ENCODE measurements around the gene SH3BGRL. TPM values are rescaled to one million over a fixed set of nuclear protein-coding genes. Genes with fewer than 3 reads are reported as not detected.
"Not testable (repeated sequence)": the region's sequence is repeated elsewhere in the genome, so short reads cannot be mapped to it uniquely, and the experiment has no call there.

The SH3BGRL gene
- total and polyA plus RNA-seq, 9 donors: 88.3 to 257 (median 125) TPM

- Histone ChIP-seq H3K9me3 (no peaks in the 10 kb centered on the region), H3K4me3 (no peak overlapping the region), H3K27me3 (no peaks in the 10 kb centered on the region), H3K27ac (no peak overlapping the region), H3K4me1 (ENCODE audit: insufficient read depth) (no peaks in the 10 kb centered on the region), H3K36me3 (no peaks in the 10 kb centered on the region)
- intact Hi-C loops (cut with DNase I): no loop called here
- 73 to 82% (median 78%) methylated on average over 7 of the region's 7 CpGs for WGBS, 3 donors
- TF ChIP-seq POLR2A (IDR thresholded peaks at IDR 0.05) (no peak), EP300 (IDR thresholded peaks at IDR 0.05) (no peak), CTCF (IDR thresholded peaks at IDR 0.05) (no peak)
- DNase-seq: no peak
Measured at GRCh38 chrX:81308086-81308829, 106.4 kb downstream of the SH3BGRL start.

GRCh38 chrX:81316163-81316562 is 114.3 kb downstream of the SH3BGRL start:
- DNase-seq: no peak
- intact Hi-C loops (cut with DNase I): no loop called here
- 65 to 74% (median 68%) methylated on average over 5 of the region's 5 CpGs for WGBS, 3 donors
- no peak overlapping the region for H3K27ac ChIP-seq
- no peak for TF ChIP-seq CTCF (IDR thresholded peaks at IDR 0.05)
- TF ChIP-seq EP300 (IDR thresholded peaks at IDR 0.05): no peak
- TF ChIP-seq POLR2A (IDR thresholded peaks at IDR 0.05): no peak
- no peaks in the 10 kb centered on the region for H3K36me3 ChIP-seq
- no peaks in the 10 kb centered on the region for H3K4me1 ChIP-seq (ENCODE audit: insufficient read depth)
- H3K4me3 ChIP-seq: no peak overlapping the region
- no peaks in the 10 kb centered on the region for H3K9me3 ChIP-seq
- H3K27me3 ChIP-seq: no peaks in the 10 kb centered on the region

GRCh38 chrX:81331653-81332052 is 129.8 kb downstream of the SH3BGRL start:
- H3K36me3 ChIP-seq; intact Hi-C loops (cut with DNase I); H3K4me1 ChIP-seq (ENCODE audit: insufficient read depth); H3K27me3 ChIP-seq; H3K27ac ChIP-seq; H3K9me3 ChIP-seq; H3K4me3 ChIP-seq; DNase-seq: not testable (repeated sequence)
- WGBS, 3 donors: 67 to 81% (median 78%) methylated on average over 1 of the region's 1 CpG

GRCh38 chrX:81336455-81337152 is 134.7 kb downstream of the SH3BGRL start:
- Histone ChIP-seq H3K27ac (no peak overlapping the region), H3K4me3 (no peak overlapping the region), H3K27me3 (no peaks in the 10 kb centered on the region), H3K4me1 (ENCODE audit: insufficient read depth) (no peaks in the 10 kb centered on the region), H3K9me3 (no peaks in the 10 kb centered on the region), H3K36me3 (no peaks in the 10 kb centered on the region)
- WGBS, 3 donors: 55 to 59% (median 58%) methylated on average over 4 of the region's 4 CpGs
- TF ChIP-seq CTCF (IDR thresholded peaks at IDR 0.05) (no peak), EP300 (IDR thresholded peaks at IDR 0.05) (no peak), POLR2A (IDR thresholded peaks at IDR 0.05) (no peak)
- DNase-seq: no peak
- intact Hi-C loops (cut with DNase I): no loop called here

- no peak overlapping the region for H3K27ac ChIP-seq
- H3K27me3 ChIP-seq: no peaks in the 10 kb centered on the region
- no peaks in the 10 kb centered on the region for H3K9me3 ChIP-seq
- TF ChIP-seq POLR2A (IDR thresholded peaks at IDR 0.05) (no peak), CTCF (IDR thresholded peaks at IDR 0.05) (no peak), EP300 (IDR thresholded peaks at IDR 0.05) (no peak)
- 72 to 74% (median 72%) methylated on average over 3 of the region's 3 CpGs for whole genome bisulfite sequencing, 3 donors
- intact Hi-C loops (cut with DNase I): no loop called here
- no peak for DNase-seq
- H3K36me3 ChIP-seq: no peaks in the 10 kb centered on the region
- no peak overlapping the region for H3K4me3 ChIP-seq
- no peaks in the 10 kb centered on the region for H3K4me1 ChIP-seq (ENCODE audit: insufficient read depth)
Measured at GRCh38 chrX:81337805-81338204, 135.9 kb downstream of the SH3BGRL start.
